Measurements from ENCODE around the gene SOBP.

SOBP gene

DNA sequence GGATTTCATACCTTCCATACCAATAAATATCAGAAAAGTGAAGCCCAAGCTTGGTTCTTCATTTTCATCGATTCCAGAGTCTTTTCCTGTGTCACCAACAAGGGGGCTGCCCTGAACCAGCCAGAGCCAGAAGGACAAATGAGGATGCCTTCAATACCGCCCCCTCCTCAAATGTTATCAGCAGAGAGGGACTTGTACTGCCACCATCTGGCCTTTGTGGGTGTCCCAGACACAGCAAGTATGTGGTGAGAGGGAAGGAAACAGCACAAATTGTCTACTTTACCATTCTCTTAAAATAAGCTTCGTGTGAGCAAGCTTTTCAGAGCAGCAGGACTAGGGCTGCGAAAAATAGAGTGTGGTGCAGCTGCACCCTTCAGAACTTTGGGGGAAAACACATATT lies 165.3 kb downstream of the SOBP start:
- no peak for DNase-seq (ENCODE audit: low read depth in 1 of 2, low spot score in 1 of 2)

DNA sequence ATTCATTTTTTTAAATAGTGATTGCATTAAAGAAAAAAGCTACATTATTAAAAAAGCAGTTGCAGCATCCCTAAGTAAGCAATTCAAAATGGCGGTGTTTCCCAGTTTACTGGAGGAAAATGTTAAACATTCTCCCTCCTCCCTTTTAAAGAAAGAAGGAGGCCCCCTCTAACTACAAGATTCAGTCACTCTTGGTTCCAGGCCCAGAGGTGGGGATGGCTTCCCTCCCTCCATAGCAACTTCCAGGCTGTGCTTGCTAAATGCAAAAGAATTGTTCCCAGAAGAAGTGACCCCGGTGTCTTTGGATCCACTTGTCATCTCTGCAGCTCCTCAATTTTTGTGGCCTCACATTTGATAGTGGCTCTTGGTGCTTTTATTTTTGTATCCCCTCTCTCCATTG lies 165.9 kb downstream of the SOBP start:
- DNase-seq (ENCODE audit: low read depth in 1 of 2, low spot score in 1 of 2) = no peak

DNA sequence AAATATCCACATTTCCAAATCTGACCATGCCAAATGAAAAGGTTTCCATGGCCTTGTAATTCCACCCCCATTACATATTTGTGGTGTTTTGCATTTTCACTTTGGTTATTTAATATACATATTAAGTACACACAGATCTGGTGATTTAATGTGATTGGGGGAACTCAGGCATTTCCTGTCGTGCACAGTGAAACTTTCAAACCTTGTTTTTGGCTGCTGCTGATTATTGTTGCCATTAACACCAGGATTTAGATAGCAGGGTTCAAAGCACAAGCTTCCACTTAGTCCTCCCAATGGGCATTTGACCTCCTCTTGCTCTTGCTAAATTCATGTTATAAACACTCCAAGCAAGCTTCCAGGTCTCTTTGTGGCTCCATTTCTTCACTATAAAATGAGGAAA lies 166.5 kb downstream of the SOBP start:
- no peak for DNase-seq (ENCODE audit: low read depth in 1 of 2, low spot score in 1 of 2)

GRCh38 chr6:107656883-107657282 lies 167.0 kb downstream of the SOBP start:
- no peak for DNase-seq (ENCODE audit: low read depth in 1 of 2, low spot score in 1 of 2)

GRCh38 chr6:107657373-107657754 lies 167.4 kb downstream of the SOBP start:
- no peak for DNase-seq (ENCODE audit: low read depth in 1 of 2, low spot score in 1 of 2)

GRCh38 chr6:107657755-107658461 lies 168.0 kb downstream of the SOBP start:
- DNase-seq (ENCODE audit: low read depth in 1 of 2, low spot score in 1 of 2) = no peak

DNA sequence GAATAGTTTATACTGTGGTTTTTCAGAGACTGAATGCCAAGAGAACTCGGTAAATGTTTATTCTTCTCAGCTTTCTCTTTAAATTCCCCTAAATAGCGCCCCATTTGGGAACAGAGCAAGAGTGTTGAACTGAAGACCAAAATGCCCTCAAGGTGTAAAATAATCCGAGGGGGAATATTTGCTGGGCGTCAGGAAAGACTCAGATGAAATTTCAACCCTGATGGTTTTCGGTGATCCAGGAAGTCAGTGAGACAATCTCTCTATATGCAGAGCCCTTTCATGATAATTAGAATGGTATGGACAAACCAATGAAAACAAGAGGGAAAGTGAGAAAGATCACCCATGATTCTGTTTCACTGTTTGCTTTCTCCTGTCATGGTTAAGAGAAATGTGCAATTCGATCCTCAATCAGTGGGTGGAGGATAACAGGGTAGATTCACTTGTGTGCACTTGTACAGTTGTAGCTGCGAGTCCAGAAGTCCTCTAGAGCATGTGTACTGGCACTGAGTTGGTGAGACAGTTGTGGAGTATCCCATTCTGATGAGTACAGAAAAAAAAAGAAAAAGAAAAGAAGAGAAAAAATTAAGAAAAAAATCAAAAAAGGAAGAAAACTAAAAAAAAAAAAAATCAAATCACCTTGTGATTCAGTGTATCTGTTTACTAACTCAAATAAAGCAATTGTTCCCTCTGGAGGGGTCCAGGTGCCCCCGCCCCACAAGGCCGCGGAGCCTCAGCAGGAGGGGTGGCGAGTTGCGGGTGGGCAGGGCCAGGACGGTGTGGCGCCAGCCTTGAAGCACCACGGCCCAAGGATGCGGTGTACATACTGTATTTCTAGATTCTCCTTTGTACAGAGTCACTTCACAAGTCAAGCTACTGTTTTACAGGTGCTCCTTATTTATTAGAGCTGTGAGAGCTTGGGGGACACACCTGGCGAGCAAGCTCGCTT lies 169.3 kb downstream of the SOBP start:
- DNase-seq (ENCODE audit: low read depth in 1 of 2, low spot score in 1 of 2) = no peak

- no peak for DNase-seq (ENCODE audit: low read depth in 1 of 2, low spot score in 1 of 2)
Measured at GRCh38 chr6:107660839-107661238, 170.9 kb downstream of the SOBP start.

DNA sequence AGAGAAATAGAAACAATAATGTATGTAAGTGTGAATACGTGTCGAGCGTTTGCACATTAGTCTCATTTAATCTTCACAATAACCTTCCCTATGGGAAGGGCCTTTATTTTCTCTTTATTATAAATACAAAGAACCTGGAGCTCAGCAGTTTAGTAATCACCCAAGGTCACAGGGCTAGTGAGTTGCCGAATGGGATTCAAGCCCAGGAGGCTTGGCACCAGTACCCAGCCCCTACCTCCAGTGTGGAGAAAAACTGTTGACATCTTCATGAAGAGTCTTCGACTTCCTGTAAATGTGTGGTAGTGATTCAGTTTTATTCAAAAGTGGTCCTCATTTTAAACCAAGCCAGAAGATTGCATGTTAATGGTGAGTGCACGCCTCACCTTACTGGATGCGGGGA lies 171.4 kb downstream of the SOBP start:
- no peak for DNase-seq (ENCODE audit: low read depth in 1 of 2, low spot score in 1 of 2)

GRCh38 chr6:107662333-107662732 lies 172.4 kb downstream of the SOBP start:
- no peak for DNase-seq (ENCODE audit: low read depth in 1 of 2, low spot score in 1 of 2)

DNA sequence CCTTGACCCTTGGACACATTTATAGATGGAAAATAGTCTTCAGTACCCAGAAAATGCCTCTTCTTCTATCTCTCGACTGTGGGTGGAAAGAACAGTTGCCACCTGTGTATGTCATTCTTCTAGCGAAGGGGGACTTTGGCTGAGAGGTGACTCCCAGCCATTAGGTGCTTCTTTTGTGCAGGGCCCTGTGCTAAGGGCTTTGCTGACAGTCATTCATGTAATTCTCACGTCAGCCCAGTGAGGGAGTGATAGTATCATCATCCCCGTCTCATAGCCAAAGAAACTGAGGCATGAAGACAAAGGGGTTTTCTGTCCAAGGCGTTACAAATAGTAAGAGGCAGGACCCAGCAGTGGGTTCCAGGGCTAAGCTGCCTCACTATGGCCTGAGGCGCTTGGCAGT lies 173.4 kb downstream of the SOBP start:
- no peak for DNase-seq (ENCODE audit: low read depth in 1 of 2, low spot score in 1 of 2)

GRCh38 chr6:107665382-107665781 lies 175.5 kb downstream of the SOBP start:
- no peak for DNase-seq (ENCODE audit: low read depth in 1 of 2, low spot score in 1 of 2)

- no peak for DNase-seq (ENCODE audit: low read depth in 1 of 2, low spot score in 1 of 2)
Measured at GRCh38 chr6:107666084-107666980, 176.4 kb downstream of the SOBP start.

DNA sequence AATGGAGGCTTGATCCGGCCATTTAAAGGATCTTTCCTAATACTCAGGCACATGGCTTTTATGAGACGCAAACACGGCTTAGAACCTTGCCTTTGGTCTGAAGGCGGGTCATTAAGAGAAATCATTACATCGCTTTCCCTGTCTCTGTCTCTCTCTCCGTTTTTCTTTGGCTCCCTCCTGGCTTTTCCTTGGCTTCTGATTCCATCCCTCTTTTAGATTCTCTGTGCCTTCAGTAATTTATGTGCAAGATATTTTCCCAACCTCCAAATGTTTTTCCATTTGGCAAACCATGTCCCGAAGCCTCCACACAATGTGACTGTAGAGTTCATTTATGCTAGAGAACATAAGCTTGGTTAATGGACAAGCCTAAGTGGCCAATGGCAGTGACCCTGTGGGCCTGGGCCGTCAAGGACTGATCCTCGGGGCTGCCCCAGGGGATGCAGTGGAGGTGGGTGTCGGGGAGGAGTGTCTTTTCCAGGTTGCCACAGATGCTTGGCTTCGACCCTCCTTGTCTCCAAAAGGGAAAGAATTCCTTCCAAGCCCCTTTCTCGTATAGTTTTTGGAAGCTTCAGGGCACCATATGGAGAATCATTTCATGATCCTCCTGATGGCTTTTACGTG lies 177.2 kb downstream of the SOBP start:
- no peak for DNase-seq (ENCODE audit: low read depth in 1 of 2, low spot score in 1 of 2)

DNA sequence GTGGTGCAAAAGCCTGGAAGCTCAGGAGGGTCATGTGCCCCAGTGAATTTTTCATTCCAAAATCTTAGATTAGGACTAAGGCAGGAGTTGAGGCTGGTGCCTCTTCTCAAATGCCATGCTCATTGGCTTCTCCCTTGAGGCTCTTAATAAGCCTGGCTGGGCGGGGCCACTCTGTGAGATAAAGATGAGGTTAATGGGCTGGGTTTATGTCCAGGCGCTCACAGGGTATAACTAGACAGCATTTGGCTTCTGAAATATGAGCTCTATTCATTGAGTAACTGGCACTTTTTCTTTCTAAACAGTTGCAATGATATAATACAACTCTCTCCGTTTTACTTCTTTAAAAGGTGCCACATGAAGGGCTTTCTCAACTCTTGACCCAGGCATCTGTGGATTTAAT lies 177.9 kb downstream of the SOBP start:
- DNase-seq (ENCODE audit: low read depth in 1 of 2, low spot score in 1 of 2) = no peak

DNA sequence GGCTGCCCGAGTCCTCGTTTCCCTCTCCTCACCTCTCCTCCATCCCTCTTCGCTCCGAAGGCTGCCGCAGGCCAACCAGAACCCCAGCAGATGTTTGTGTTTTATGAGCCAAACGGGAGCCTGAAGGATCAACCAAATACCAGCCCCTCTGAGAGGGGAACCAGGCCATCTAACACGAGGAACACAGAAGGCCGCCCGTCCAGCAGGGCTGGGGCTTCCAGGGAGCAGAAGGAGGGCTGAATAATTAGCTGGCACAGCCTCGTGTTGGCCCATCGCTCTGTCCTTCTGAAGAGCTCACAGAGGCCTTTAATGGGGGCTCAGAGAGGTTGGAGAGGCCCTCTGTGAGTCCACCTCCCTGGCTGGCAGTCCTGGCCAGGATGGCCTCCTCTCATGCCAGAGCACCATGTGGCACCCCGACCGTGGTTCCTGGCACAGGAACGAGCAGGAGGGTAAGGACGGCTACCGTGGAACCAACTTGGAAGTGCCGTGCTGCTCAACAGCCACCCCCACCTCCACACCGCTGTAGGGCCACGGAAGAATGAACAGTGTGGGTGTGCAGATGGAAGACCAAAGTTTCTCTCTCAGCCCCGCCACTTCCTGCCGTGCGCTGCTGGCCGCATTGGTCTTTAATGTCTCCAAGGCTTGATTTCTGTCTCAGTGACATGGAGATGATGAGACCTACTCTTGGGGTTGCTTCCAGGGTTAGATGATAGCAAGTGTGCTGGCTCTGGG lies 179.0 kb downstream of the SOBP start:
- no peak for DNase-seq (ENCODE audit: low read depth in 1 of 2, low spot score in 1 of 2)

GRCh38 chr6:107670792-107671199 lies 180.9 kb downstream of the SOBP start:
- DNase-seq (ENCODE audit: low read depth in 1 of 2, low spot score in 1 of 2) = no peak

DNA sequence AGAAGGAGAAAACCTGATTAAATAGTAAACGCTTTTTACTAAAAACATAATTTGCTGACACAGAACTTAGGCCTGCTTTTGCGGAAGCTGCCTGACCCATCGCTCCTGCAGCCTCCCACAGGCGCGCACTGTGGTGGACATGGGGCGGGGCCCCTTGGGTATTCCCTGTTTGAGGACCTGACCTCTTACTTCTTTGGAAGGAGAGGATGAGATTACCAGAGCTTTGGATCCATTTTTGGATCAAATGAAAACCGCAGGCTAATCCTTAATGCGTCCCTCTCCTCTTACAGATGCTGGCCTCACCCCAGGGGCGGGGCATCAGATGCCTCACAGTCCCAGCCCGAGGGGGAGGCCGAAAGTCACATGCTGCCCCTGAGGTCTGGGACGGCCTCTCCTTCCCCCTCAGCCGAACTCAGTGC lies 183.2 kb downstream of the SOBP start:
- no peak for DNase-seq (ENCODE audit: low read depth in 1 of 2, low spot score in 1 of 2)

DNA sequence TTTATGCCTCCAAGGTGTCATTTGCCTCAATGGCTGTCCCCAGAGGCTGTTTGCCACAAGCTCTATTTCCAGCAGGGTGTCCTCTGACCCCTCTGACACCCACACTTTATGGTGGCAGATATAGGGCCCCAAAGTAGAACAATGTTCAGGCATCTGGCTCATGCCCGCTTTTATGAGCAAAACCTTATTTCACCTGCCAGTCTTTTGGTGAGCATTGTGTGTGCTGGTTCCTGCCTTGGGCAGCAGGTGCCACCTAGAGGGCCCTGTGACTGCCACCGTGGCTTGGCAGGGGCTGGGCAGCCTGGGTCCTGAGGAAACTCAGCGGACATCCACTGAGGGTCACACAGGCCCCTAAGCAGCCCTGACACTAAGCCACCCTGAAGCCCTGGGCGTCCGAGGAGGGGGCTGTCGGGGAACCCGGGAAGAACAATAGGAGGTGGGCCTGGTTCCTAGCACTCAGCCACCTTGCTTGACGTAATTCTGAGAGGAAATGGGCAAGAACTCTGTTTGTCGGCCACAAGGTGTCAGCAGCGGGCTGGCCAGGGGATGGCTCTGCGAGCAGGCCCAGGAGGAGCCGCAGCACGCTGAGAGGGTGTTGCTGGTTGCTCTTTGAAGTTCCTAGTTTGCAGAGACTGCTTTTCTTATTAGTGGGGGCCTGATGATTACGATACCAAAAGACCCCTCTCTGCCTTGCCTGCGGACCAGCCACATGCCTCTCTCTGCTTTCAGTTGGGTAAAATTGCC lies 185.2 kb downstream of the SOBP start:
- peak; percentile 71 to 78 for DNase-seq (ENCODE audit: low read depth in 1 of 2, low spot score in 1 of 2)

DNA sequence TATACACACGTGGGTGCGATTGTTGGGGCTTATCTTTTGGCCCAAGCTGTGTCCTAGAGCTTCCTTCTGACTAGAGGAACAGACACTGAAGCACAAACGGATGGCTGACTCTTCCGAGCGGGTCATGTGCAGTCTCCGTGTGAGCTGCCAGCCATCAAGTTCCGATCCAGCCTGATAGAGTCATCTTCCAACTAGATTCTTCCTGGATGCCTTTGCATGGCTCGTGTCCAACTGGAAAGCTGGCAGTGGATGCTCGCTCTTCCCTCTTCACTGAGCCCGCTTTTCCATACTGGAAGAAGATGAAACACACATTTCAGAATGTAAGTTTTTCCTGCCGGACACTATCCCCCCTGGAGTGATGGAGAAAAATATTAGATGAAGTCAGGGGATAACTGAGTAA lies 186.1 kb downstream of the SOBP start:
- DNase-seq (ENCODE audit: low read depth in 1 of 2, low spot score in 1 of 2) = no peak
